Mesodermal cell (in vitro differentiated cells): ENCODE measurements around the gene PBX1.

Source experiments
- H3K27ac ChIP-seq: 2 replicates; pipeline ENCODE4 v1.7.0; 2013; ENCODE audit warnings: mild to moderate bottlenecking, low read depth, low read length, moderate library complexity; ENCODE audit not compliant: severe bottlenecking
- H3K36me3 ChIP-seq: 2 replicates; pipeline ENCODE4 v1.7.1; 2013; ENCODE audit warnings: mild to moderate bottlenecking, low read length, moderate library complexity; ENCODE audit not compliant: control insufficient read depth, insufficient read depth
- H3K4me1 ChIP-seq: one replicate; pipeline ENCODE4 v1.7.1; 2013; ENCODE audit warnings: mild to moderate bottlenecking, low read length; ENCODE audit not compliant: insufficient read depth, control insufficient read depth, poor library complexity, severe bottlenecking
- H3K4me3 ChIP-seq: 2 replicates; pipeline ENCODE4 v1.7.0; 2013; ENCODE audit warnings: low read length, control low read depth, mild to moderate bottlenecking; ENCODE audit not compliant: insufficient read depth, poor library complexity, severe bottlenecking; ENCODE audit errors: extremely low read depth
- H3K9me3 ChIP-seq: 2 replicates; pipeline ENCODE4 v1.7.1; 2013; ENCODE audit warnings: mild to moderate bottlenecking, low read length, moderate library complexity; ENCODE audit not compliant: control insufficient read depth
- WGBS, 2 experiments: methylation state at CpG; one replicate each; pipeline ENCODE4 v1.1.5; 2013; ENCODE audit warnings: missing lambda C conversion rate in 2 of 2; ENCODE audit not compliant: insufficient coverage in 2 of 2; 5-methylcytosine and 5-hydroxymethylcytosine counted together

PBX1 gene

DNA sequence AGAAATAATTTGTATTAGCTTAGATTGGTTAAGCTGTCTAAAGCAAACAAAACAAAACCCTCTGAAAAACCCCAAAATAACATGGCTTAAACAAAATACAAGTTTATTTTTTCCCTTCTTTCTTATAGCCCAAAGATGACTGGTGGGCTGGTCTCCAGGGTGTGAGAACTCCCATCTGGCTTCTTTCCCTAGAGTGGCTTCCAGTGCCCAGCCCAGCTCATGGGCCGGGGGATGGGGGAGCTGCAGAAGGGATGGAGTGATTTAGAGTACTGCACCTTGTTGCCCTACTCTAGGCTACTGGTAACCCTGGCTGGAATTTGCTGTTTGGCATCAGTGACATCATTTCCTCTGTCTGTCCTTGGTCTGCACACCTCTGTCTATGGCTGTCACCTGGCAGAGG lies 223.0 kb downstream of the PBX1 start:
- Histone ChIP-seq H3K9me3 (no peaks in the 10 kb centered on the region), H3K36me3 (no peaks in the 10 kb centered on the region), H3K4me1 (peaks cover 27% of the 10 kb centered on the region), H3K27ac (no peak overlapping the region), H3K4me3 (no peak overlapping the region)
- WGBS, 2 experiments: 100% methylated on average over 1 of the region's 1 CpG; no CpG with 5 or more reads in 1 of the 2 experiments

GRCh38 chr1:164783778-164784555 lies 225.0 kb downstream of the PBX1 start:
- H3K36me3 ChIP-seq: no peaks in the 10 kb centered on the region
- H3K27ac ChIP-seq: no peak overlapping the region
- WGBS, 2 experiments: 94 to 95% methylated on average over 10 to 13 of the region's 13 CpGs
- no peaks in the 10 kb centered on the region for H3K9me3 ChIP-seq
- H3K4me1 ChIP-seq: peaks cover 31% of the 10 kb centered on the region
- no peak overlapping the region for H3K4me3 ChIP-seq

- Histone ChIP-seq H3K36me3 (no peaks in the 10 kb centered on the region), H3K9me3 (no peaks in the 10 kb centered on the region), H3K4me1 (peaks cover 29% of the 10 kb centered on the region), H3K4me3 (no peak overlapping the region), H3K27ac (no peak overlapping the region)
- WGBS, 2 experiments: 86 to 92% methylated on average over 1 to 3 of the region's 6 CpGs
Measured at GRCh38 chr1:164784960-164785359, 226.0 kb downstream of the PBX1 start.

- H3K27ac ChIP-seq: no peak overlapping the region
- H3K4me3 ChIP-seq: no peak overlapping the region
- peaks cover 19% of the 10 kb centered on the region for H3K4me1 ChIP-seq
- 90 to 100% methylated on average over 2 of the region's 6 CpGs for WGBS, 2 experiments
- H3K9me3 ChIP-seq: no peaks in the 10 kb centered on the region
- no peaks in the 10 kb centered on the region for H3K36me3 ChIP-seq
Measured at GRCh38 chr1:164785841-164786534, 227.0 kb downstream of the PBX1 start.

- WGBS, 2 experiments: 42 to 64% methylated on average over 1 to 4 of the region's 10 CpGs
- no peaks in the 10 kb centered on the region for H3K36me3 ChIP-seq
- H3K9me3 ChIP-seq: no peaks in the 10 kb centered on the region
- H3K4me1 ChIP-seq: peaks cover 15% of the 10 kb centered on the region
- peak overlapping the region; percentile 23 for H3K27ac ChIP-seq
- H3K4me3 ChIP-seq: no peak overlapping the region
Measured at GRCh38 chr1:164786980-164787833, 228.2 kb downstream of the PBX1 start.

- Histone ChIP-seq H3K4me1 (peaks cover 15% of the 10 kb centered on the region), H3K27ac (no peak overlapping the region), H3K9me3 (no peaks in the 10 kb centered on the region), H3K36me3 (peaks cover 5% of the 10 kb centered on the region), H3K4me3 (no peak overlapping the region)
- WGBS, 2 experiments: 77 to 81% methylated on average over 4 to 8 of the region's 8 CpGs
Measured at GRCh38 chr1:164787834-164788231, 228.8 kb downstream of the PBX1 start.

DNA sequence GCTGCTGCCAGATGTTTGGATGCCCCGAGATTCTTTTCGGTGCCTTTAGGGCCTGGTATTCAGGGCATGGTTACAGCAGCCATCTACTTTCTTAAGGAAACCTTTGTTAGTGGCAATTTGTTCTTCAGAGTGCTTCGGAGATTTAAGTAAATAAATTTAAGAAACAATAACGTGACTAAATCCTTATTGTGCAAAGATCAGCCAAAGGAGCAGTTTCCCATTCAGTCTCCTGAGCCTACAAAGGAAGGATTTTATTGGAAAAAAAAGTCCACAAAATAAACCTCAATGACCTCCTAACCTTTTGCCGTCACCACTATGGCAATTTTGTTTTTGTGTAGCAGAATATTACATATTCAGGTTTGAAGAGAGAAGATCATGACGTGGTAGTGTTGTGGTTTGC lies 231.1 kb downstream of the PBX1 start:
- H3K9me3 ChIP-seq: no peaks in the 10 kb centered on the region
- H3K4me3 ChIP-seq: no peak overlapping the region
- H3K4me1 ChIP-seq: peaks cover 15% of the 10 kb centered on the region
- WGBS, 2 experiments: 100% methylated on average over 2 of the region's 6 CpGs
- H3K27ac ChIP-seq: no peak overlapping the region
- H3K36me3 ChIP-seq: peaks cover 8% of the 10 kb centered on the region

DNA sequence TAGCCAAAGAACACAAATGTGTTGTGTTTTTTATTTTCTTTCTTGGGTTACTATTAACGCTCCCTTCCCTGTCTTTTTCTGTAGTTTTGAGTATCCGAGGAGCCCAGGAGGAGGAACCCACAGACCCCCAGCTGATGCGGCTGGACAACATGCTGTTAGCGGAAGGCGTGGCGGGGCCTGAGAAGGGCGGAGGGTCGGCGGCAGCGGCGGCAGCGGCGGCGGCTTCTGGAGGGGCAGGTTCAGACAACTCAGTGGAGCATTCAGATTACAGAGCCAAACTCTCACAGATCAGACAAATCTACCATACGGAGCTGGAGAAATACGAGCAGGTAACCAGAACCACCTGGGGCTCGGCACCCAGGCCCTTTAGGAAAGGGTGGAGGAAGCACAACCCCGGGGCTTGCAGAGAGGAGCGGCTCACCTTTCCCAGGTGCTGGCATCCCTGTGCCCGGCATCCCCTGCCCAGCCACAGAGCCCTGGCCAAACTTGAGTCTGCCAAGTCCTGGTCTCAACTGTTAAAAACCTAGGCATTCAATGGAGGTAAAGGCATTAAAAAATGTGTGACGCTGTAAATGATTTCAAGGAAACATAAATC lies 233.5 kb downstream of the PBX1 start:
- Histone ChIP-seq H3K4me1 (peaks cover 7% of the 10 kb centered on the region), H3K36me3 (peaks cover 8% of the 10 kb centered on the region), H3K27ac (no peak overlapping the region), H3K9me3 (no peaks in the 10 kb centered on the region), H3K4me3 (no peak overlapping the region)
- 94 to 95% methylated on average over 10 to 16 of the region's 21 CpGs for WGBS, 2 experiments

- 71 to 86% methylated on average over 1 of the region's 2 CpGs for WGBS, 2 experiments
- H3K4me1 ChIP-seq: no peaks in the 10 kb centered on the region
- no peak overlapping the region for H3K27ac ChIP-seq
- no peaks in the 10 kb centered on the region for H3K9me3 ChIP-seq
- H3K4me3 ChIP-seq: no peak overlapping the region
- H3K36me3 ChIP-seq: peaks cover 9% of the 10 kb centered on the region
Measured at GRCh38 chr1:164794356-164794755, 235.4 kb downstream of the PBX1 start.

DNA sequence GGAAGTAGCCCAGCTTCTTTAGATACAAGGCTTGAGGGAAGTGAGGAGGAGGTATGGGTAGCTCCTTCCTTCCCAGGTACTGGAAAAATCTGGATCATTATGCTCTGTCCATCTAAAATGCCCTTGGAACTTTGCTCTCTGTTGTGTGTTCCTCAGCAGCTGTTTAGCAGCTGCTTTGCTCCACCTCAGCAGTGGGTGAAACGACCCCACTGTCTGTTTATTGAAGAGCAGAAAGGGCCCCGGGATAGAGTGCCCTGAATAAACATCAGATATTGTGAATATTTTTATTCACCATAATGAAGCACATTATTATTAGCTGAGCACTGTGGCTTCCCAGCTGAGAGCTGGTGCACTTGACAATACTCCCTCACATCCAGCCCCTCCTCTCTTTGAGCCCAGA lies 237.9 kb downstream of the PBX1 start:
- no CpG with 5 or more reads among the region's 2 CpGs for WGBS, 2 experiments
- Histone ChIP-seq H3K27ac (no peak overlapping the region), H3K9me3 (no peaks in the 10 kb centered on the region), H3K4me3 (no peak overlapping the region), H3K4me1 (no peaks in the 10 kb centered on the region), H3K36me3 (peaks cover 19% of the 10 kb centered on the region)
